ENCODE results near the gene ASXL1.

Gene ASXL1

GRCh38 chr20:32458061-32458836, 100.1 kb downstream of the ASXL1 start:
- H3K27me3 ChIP-seq (ENCODE audit: insufficient read depth, low read length) = no peaks in the 10 kb centered on the region
- H3K9me2 ChIP-seq (ENCODE audit: low read depth, low read length) = no peaks in the 10 kb centered on the region
- no peaks in the 10 kb centered on the region for H3K9me3 ChIP-seq (ENCODE audit: low read length)
- no peak overlapping the region for H3K4me2 ChIP-seq (ENCODE audit: low read length)
- no peak overlapping the region for H3K9ac ChIP-seq (ENCODE audit: low read length)
- no peak overlapping the region for H3K4me3 ChIP-seq (ENCODE audit: low read depth, low read length, poor library complexity, severe bottlenecking)
- H2AFZ ChIP-seq (ENCODE audit: low read length) = no peak overlapping the region
- peaks cover 7% of the 10 kb centered on the region for H3K4me1 ChIP-seq (ENCODE audit: insufficient read depth, low read length, severe bottlenecking)
- H3K36me3 ChIP-seq (ENCODE audit: insufficient read depth, low read length) = no peaks in the 10 kb centered on the region; the same call in 1 of the 2 replicates
- H4K20me1 ChIP-seq (ENCODE audit: insufficient read depth, low read length) = no peaks in the 10 kb centered on the region
- H3K79me2 ChIP-seq (ENCODE audit: insufficient read depth, low read length) = no peaks in the 10 kb centered on the region
- TF ChIP-seq, protein P1, sequence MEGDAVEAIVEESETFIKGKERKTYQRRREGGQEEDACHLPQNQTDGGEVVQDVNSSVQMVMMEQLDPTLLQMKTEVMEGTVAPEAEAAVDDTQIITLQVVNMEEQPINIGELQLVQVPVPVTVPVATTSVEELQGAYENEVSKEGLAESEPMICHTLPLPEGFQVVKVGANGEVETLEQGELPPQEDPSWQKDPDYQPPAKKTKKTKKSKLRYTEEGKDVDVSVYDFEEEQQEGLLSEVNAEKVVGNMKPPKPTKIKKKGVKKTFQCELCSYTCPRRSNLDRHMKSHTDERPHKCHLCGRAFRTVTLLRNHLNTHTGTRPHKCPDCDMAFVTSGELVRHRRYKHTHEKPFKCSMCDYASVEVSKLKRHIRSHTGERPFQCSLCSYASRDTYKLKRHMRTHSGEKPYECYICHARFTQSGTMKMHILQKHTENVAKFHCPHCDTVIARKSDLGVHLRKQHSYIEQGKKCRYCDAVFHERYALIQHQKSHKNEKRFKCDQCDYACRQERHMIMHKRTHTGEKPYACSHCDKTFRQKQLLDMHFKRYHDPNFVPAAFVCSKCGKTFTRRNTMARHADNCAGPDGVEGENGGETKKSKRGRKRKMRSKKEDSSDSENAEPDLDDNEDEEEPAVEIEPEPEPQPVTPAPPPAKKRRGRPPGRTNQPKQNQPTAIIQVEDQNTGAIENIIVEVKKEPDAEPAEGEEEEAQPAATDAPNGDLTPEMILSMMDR (IDR thresholded peaks at IDR 0.05; ENCODE audit: low read length) = no peak
- TF ChIP-seq EZH2 (IDR thresholded peaks at IDR 0.05; ENCODE audit: borderline replicate concordance, low read length) = no peak
- no peak overlapping the region for H3K27ac ChIP-seq (ENCODE audit: low read depth, low read length, poor library complexity, severe bottlenecking)
- no peaks in the 10 kb centered on the region for H3F3A ChIP-seq (ENCODE audit: insufficient read depth, low read length)

- TF ChIP-seq EZH2 (IDR thresholded peaks at IDR 0.05; ENCODE audit: borderline replicate concordance, low read length) = no peak
- TF ChIP-seq, protein P1 (IDR thresholded peaks at IDR 0.05; ENCODE audit: low read length) = no peak
- H2AFZ ChIP-seq (ENCODE audit: low read length) = no peak overlapping the region
- no peaks in the 10 kb centered on the region for H4K20me1 ChIP-seq (ENCODE audit: insufficient read depth, low read length)
Observed at GRCh38 chr20:32458837-32459220, 100.7 kb downstream of the ASXL1 start.

DNA sequence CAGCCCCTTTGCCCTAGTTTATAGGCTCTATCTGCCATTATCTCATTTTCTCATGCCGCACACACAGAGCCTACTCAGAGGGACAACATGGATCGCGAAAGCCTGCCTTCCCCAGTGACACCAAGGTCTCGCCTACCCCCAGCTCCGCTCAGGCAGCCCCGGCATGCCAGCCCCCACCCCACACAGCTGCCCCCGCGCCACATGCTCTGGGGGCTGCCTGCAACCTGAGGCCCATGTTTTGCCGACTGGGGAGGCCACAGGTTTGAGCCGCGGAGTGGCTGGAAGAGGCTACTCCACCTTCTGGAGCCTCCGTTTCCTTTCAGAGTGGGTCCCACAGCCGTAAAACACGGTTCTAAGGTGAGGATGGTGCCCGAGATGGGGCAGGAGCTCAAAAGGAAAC, 102.1 kb downstream of the ASXL1 start:
- no peaks in the 10 kb centered on the region for H3K27me3 ChIP-seq (ENCODE audit: insufficient read depth, low read length)
- H4K20me1 ChIP-seq (ENCODE audit: insufficient read depth, low read length) = no peaks in the 10 kb centered on the region
- TF ChIP-seq, protein P1 (IDR thresholded peaks at IDR 0.05; ENCODE audit: low read length) = no peak
- TF ChIP-seq EZH2 (IDR thresholded peaks at IDR 0.05; ENCODE audit: borderline replicate concordance, low read length) = no peak
- peaks cover 7% of the 10 kb centered on the region for H3K4me1 ChIP-seq (ENCODE audit: insufficient read depth, low read length, severe bottlenecking)
- no peaks in the 10 kb centered on the region for H3K9me2 ChIP-seq (ENCODE audit: low read depth, low read length)
- H3K36me3 ChIP-seq (ENCODE audit: insufficient read depth, low read length) = no peaks in the 10 kb centered on the region
- H3K4me2 ChIP-seq (ENCODE audit: low read length) = no peak overlapping the region
- no peak overlapping the region for H3K27ac ChIP-seq (ENCODE audit: low read depth, low read length, poor library complexity, severe bottlenecking)
- H3K79me2 ChIP-seq (ENCODE audit: insufficient read depth, low read length) = no peaks in the 10 kb centered on the region
- no peaks in the 10 kb centered on the region for H3K9me3 ChIP-seq (ENCODE audit: low read length)
- H3K4me3 ChIP-seq (ENCODE audit: low read depth, low read length, poor library complexity, severe bottlenecking) = no peak overlapping the region
- no peak overlapping the region for H3K9ac ChIP-seq (ENCODE audit: low read length)
- H2AFZ ChIP-seq (ENCODE audit: low read length) = no peak overlapping the region
- H3F3A ChIP-seq (ENCODE audit: insufficient read depth, low read length) = no peaks in the 10 kb centered on the region

More at GRCh38 chr20:32458837-32459220, 100.7 kb downstream of the ASXL1 start:
- no peaks in the 10 kb centered on the region for H3F3A ChIP-seq (ENCODE audit: insufficient read depth, low read length)
- H3K9me2 ChIP-seq (ENCODE audit: low read depth, low read length) = no peaks in the 10 kb centered on the region
- no peak overlapping the region for H3K9ac ChIP-seq (ENCODE audit: low read length)
- no peak overlapping the region for H3K4me2 ChIP-seq (ENCODE audit: low read length)
- H3K27ac ChIP-seq (ENCODE audit: low read depth, low read length, poor library complexity, severe bottlenecking) = no peak overlapping the region
- no peaks in the 10 kb centered on the region for H3K79me2 ChIP-seq (ENCODE audit: insufficient read depth, low read length)
- no peaks in the 10 kb centered on the region for H3K36me3 ChIP-seq (ENCODE audit: insufficient read depth, low read length)
- H3K27me3 ChIP-seq (ENCODE audit: insufficient read depth, low read length) = no peaks in the 10 kb centered on the region
- peaks cover 7% of the 10 kb centered on the region for H3K4me1 ChIP-seq (ENCODE audit: insufficient read depth, low read length, severe bottlenecking)
- H3K4me3 ChIP-seq (ENCODE audit: low read depth, low read length, poor library complexity, severe bottlenecking) = no peak overlapping the region
- H3K9me3 ChIP-seq (ENCODE audit: low read length) = no peaks in the 10 kb centered on the region
